GM12864 (cell line): ENCODE measurements around the gene ESAM.

ENCODE experiments used
- DNase-seq: peaks from one replicate; pipeline ENCODE4 v3.0.0-alpha.2; 2011; ENCODE audit warnings: low read depth
- H3K4me3 ChIP-seq: 2 replicates; pipeline ENCODE4 v1.5.1; 2011; ENCODE audit warnings: mild to moderate bottlenecking, low read depth, low read length, control low read depth
- CTCF ChIP-seq: IDR thresholded peaks from 2 replicates; pipeline ENCODE4 v1.5.1; 2011; ENCODE audit warnings: low read depth, mild to moderate bottlenecking, moderate library complexity, low read length, control low read depth, inconsistent platforms; ENCODE audit errors: missing control alignments

ESAM gene

GRCh38 chr11:124747406-124748099, 14.5 kb downstream of the ESAM start:
- no peak for DNase-seq
- no peak overlapping the region for H3K4me3 ChIP-seq
- TF ChIP-seq CTCF, result no peak

- peak overlapping the region; percentile 91 for H3K4me3 ChIP-seq
- peak; percentile 79 for TF ChIP-seq CTCF
- DNase-seq, result peak; percentile 62
These were observed 15.4 kb downstream of the ESAM start for GRCh38 chr11:124746621-124747243.

GRCh38 chr11:124745835-124746620, 16.1 kb downstream of the ESAM start:
- no peak for DNase-seq
- peak; percentile 66 for TF ChIP-seq CTCF
- H3K4me3 ChIP-seq, result peak overlapping the region; percentile 91

- no peak for DNase-seq
- no peak for TF ChIP-seq CTCF
- H3K4me3 ChIP-seq, result no peak overlapping the region; the same call in 1 of the 2 replicates
These were observed 16.7 kb downstream of the ESAM start for GRCh38 chr11:124745270-124745834.

GRCh38 chr11:124743050-124743449, 19.0 kb downstream of the ESAM start:
- TF ChIP-seq CTCF, result no peak
- no peak for DNase-seq
- no peak overlapping the region for H3K4me3 ChIP-seq

GRCh38 chr11:124742555-124742954, 19.5 kb downstream of the ESAM start:
- no peak for TF ChIP-seq CTCF
- no peak overlapping the region for H3K4me3 ChIP-seq
- no peak for DNase-seq
